GM12892 (cell line): ENCODE measurements around the gene STAB1.

Source experiments
- POLR2A ChIP-seq: IDR thresholded peaks from 2 replicates; pipeline ENCODE4 v1.6.1; 2011; ENCODE audit warnings: low read depth, low read length, control low read depth
- POLR2AphosphoS5 ChIP-seq: IDR thresholded peaks from 2 replicates; pipeline ENCODE4 v1.6.1; 2011; ENCODE audit warnings: low read depth, low read length, control low read depth
- TAF1 ChIP-seq: IDR thresholded peaks from 2 replicates; pipeline ENCODE4 v1.6.1; 2011; ENCODE audit warnings: low read depth, mild to moderate bottlenecking, control low read depth, low read length, borderline replicate concordance

DNA sequence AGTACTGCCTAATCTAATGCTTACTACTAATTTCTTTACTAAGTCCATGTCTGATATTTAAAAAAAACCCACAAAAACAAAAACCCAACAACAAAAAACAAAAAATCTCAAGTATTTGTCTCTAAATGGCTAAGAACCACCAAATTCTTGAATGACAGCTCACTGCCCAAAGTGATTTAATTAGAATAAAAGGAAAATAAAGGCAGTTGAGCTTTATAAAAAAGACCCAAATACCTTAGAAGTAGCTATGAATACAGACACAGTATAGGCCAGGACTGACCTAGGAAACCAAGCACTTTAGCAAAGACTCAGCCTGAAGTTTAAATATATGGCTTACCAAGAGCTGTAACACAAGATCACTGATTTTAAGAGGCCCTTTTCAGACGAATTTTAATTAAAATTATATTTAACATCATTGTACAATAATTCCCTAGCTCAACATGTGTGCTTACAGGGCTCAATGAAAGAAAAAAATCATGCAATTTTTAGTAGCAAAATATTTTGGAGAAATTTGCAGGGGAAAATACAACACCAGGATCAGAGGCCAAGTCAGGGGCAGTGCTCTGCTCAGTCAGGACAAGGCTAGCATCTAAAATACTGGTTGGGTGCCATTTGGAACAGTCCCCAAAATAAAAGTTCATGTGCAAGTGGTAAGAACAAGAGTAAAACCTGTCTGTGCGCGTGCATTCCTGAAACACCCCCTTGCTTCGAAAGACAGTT is 66.0 kb downstream of the STAB1 start:
- TF ChIP-seq POLR2A (no peak), TAF1 (no peak), POLR2AphosphoS5 (no peak)
